Measurements from ENCODE around the gene PHLDB1. TPM values are rescaled to one million over a fixed set of nuclear protein-coding genes. Genes with fewer than 3 reads are reported as not detected.
"Not testable (repeated sequence)": the region's sequence is repeated elsewhere in the genome, so short reads cannot be mapped to it uniquely, and the experiment has no call there.

The PHLDB1 gene
- total RNA-seq, 1 donor, result 93.5 TPM

DNA sequence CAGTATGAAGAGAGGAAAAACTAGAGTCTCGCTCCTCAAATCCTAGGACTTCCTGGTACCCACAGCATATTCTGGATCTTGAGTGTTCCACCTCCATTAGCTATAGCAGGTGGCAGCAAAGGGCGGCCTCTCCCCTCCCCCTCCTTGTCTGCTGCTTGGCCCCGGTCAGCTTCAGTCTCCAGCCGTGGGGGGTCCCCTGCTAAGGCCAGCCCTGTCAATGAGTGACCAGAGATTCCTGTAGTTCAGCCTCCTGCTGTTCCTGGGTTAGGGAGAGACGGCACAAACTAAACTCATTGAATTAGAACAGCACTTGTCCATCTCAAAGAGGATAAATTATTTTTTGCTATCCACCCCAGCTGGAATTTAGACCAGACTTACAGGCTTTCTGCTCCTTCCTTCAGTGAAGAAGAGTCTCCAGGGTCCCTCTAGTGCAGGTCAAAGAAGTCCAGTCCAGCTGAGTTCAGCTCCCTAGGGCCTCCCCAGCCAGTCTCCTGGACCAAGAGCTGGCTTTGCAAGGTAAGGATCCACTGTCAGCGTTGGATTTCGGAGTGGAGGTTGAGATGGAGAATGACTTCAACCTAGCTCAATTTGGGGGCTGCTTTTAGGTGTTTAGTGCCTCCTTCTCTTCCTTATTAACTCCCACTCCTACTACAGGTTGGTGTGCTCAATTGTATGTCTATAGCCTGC is 1.1 kb upstream of the PHLDB1 start:
- TF ChIP-seq, protein P1, sequence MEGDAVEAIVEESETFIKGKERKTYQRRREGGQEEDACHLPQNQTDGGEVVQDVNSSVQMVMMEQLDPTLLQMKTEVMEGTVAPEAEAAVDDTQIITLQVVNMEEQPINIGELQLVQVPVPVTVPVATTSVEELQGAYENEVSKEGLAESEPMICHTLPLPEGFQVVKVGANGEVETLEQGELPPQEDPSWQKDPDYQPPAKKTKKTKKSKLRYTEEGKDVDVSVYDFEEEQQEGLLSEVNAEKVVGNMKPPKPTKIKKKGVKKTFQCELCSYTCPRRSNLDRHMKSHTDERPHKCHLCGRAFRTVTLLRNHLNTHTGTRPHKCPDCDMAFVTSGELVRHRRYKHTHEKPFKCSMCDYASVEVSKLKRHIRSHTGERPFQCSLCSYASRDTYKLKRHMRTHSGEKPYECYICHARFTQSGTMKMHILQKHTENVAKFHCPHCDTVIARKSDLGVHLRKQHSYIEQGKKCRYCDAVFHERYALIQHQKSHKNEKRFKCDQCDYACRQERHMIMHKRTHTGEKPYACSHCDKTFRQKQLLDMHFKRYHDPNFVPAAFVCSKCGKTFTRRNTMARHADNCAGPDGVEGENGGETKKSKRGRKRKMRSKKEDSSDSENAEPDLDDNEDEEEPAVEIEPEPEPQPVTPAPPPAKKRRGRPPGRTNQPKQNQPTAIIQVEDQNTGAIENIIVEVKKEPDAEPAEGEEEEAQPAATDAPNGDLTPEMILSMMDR (IDR thresholded peaks at IDR 0.05; ENCODE audit: insufficient read depth, low read length), result no peak
- DNase-seq (ENCODE audit: low read depth), result no peak
- no peak overlapping the region for H3K4me3 ChIP-seq (ENCODE audit: low read depth, low read length)

- DNase-seq (ENCODE audit: low read depth), result no peak
- TF ChIP-seq, protein P1 (IDR thresholded peaks at IDR 0.05; ENCODE audit: insufficient read depth, low read length), result no peak
- H3K4me3 ChIP-seq (ENCODE audit: low read depth, low read length), result no peak overlapping the region
These were observed 579 bp upstream of the PHLDB1 start for GRCh38 chr11:118606844-118607228.

DNA sequence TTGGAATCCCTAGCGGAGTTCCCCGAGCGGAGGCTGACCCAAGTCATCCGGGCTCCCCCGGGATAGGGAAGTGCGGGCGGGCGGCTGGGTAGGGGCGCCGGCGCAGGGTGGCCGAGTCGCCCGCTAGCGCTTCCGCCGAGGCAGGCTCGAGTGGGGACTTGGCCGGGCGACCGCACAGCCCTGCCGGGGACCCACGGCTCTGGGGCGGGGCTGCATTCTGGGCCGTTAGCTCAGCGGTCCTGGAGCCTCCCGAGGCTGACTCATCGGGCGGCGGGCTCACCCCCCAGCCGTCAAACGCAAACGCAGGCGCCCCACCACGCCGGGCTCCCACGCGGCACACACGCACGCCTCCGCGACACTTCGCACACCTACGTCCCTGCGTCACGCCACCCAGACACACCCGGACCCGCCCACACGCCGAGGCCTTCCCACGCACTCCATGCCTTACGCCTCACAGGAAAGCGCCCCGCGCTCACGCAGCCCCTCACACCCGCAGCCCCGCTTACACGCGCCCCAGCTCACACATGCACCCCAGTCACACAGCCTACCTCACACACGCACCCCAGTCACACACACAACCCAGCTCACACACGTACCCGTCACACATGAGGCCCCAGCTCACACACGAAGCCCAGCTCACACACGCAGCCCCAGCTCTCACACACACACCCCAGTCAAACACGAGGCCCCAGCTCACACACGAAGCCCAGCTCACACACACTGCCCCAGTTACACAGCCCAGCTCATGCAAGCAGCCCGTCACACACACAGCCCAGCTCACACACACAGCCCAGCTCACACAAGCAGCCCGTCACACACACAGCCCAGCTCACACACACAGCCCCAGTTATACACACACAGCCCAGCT is 1.2 kb downstream of the PHLDB1 start:
- TF ChIP-seq, protein P1 (IDR thresholded peaks at IDR 0.05; ENCODE audit: insufficient read depth, low read length), result no peak
- peak overlapping the region; percentile 80 for H3K4me3 ChIP-seq (ENCODE audit: low read depth, low read length)
- DNase-seq (ENCODE audit: low read depth), result peak; percentile 89

GRCh38 chr11:118609380-118610224 is 2.2 kb downstream of the PHLDB1 start:
- H3K4me3 ChIP-seq (ENCODE audit: low read depth, low read length), result peak overlapping the region; percentile 80
- peak; percentile 41 for DNase-seq (ENCODE audit: low read depth)
- TF ChIP-seq, protein P1 (IDR thresholded peaks at IDR 0.05; ENCODE audit: insufficient read depth, low read length), result no peak

GRCh38 chr11:118610225-118610772 is 2.9 kb downstream of the PHLDB1 start:
- TF ChIP-seq, protein P1 (IDR thresholded peaks at IDR 0.05; ENCODE audit: insufficient read depth, low read length), result no peak
- peak overlapping the region; percentile 80 for H3K4me3 ChIP-seq (ENCODE audit: low read depth, low read length)
- no peak for DNase-seq (ENCODE audit: low read depth)

GRCh38 chr11:118610773-118611432 is 3.5 kb downstream of the PHLDB1 start:
- TF ChIP-seq, protein P1 (IDR thresholded peaks at IDR 0.05; ENCODE audit: insufficient read depth, low read length), result peak; percentile 86
- DNase-seq (ENCODE audit: low read depth), result peak; percentile 64
- H3K4me3 ChIP-seq (ENCODE audit: low read depth, low read length), result peak overlapping the region; percentile 80

GRCh38 chr11:118611433-118611795 is 4.0 kb downstream of the PHLDB1 start:
- peak overlapping the region; percentile 80 for H3K4me3 ChIP-seq (ENCODE audit: low read depth, low read length)

More at GRCh38 chr11:118611433-118611795, 4.0 kb downstream of the PHLDB1 start:
- not testable (repeated sequence) for DNase-seq (ENCODE audit: low read depth)

Measured in fibroblast of the aortic adventitia (primary cell).